HEK293T (cell line): ENCODE measurements around the gene IL1R2.

Source experiments
- ARNT ChIP-seq: fragments of 450-650 bp; IDR thresholded peaks from 2 replicates; pipeline ENCODE4 v1.6.1; 2017; ENCODE audit warnings: mild to moderate bottlenecking
- BHLHE40 ChIP-seq: fragments of 450-650 bp; IDR thresholded peaks from 2 replicates; pipeline ENCODE4 v1.6.1; 2016; ENCODE audit warnings: mild to moderate bottlenecking, moderate library complexity, borderline replicate concordance
- SP1 ChIP-seq: fragments of 450-650 bp; IDR thresholded peaks from 2 replicates; pipeline ENCODE4 v1.6.1; 2017
- TARDBP ChIP-seq: fragments of 450-650 bp; IDR thresholded peaks from 2 replicates; pipeline ENCODE4 v1.6.1; 2016

DNA sequence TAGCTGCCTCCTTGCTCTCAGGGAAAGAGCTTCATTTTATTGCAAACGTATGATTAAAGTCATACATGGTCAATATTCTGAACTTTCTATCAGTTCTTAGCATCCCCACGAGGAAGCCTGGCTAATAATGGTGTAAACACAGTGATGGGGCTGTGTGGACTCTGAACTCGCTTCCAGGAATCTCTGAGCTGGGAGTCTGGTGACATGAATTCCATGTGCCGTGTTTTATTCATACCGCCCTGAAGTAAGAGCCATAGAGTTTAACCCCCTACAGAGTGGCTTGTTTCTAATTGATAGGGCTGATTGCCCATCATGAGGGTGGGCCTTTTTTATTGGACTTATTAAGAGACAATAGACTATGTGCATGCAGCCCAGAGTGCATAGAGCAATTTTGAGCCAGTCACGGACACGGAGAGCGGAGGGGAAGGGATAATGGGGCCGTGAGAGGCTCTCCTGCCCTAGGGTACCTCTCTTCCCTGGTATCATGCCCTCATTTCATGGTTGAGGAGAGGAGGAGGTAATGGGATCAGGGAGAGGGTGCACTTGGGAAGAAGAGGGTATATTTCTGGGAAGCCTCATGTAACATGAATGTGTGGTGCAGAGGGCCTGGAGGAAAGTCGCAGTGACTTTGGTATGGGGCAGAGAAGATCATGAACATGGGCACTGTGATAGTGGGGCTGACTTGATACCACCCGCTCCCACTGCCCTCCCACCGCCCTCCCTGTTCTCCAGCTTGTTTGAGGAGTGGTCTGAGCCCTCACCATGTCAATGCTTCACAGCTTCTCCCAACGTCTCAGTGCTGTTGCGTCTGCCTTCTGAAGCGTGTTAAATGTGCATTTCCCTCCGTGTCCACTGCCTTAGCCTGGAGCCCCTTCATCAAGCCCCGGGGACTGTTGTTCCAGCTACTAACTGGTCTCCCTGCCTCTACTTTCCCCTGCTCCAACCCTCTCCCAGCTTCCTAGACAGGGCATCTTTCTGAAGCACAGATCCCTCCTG lies 73.2 kb downstream of the IL1R2 start:
- TF ChIP-seq ARNT (no peak), BHLHE40 (no peak), TARDBP (no peak), SP1 (no peak)
